IPS-18c (cell line): Measurements from ENCODE around the gene GPBP1.
"Not testable (repeated sequence)": the region's sequence is repeated elsewhere in the genome, so short reads cannot be mapped to it uniquely, and the experiment has no call there.

Source experiments
- H3K4me3 ChIP-seq: 2 replicates; pipeline ENCODE4 v1.7.0; 2013; ENCODE audit warnings: low read depth, mild to moderate bottlenecking, low read length, moderate library complexity; ENCODE audit not compliant: insufficient read depth
- H3K9me3 ChIP-seq: one replicate; pipeline ENCODE4 v1.6.1; 2013; ENCODE audit warnings: mild to moderate bottlenecking, low read length, moderate library complexity; ENCODE audit not compliant: control insufficient read depth, insufficient read depth

Gene GPBP1

DNA sequence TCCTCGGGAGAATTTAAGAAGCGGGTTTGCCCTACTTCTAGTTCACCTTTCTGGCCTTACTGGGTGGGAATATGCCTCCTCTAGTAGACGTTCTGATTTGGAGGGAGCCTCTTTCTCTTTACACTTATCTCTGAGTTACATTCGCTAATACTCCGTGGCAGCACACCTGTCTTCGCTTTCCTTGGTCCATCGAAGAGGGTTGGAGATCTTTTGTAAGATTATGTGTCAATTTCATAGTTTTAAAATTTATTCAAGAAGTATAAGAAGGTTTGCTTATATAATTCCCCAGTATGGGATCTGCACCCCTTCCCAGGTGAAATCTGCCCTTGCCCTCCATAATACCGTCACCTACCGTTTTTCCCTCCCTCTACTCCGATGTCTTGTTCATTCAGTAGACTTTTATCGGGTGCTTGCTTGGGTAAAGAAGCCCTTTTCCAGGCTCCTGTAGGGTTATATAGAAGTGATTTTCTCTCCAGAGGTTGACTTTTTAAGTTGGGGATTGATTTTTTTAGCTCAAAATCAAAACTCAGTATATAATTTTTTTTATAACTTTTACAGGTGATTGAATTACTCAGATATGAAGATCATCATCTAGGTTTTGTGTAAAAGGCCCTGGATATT lies 1.1 kb downstream of the GPBP1 start:
- peaks cover 2% of the 10 kb centered on the region for H3K9me3 ChIP-seq
- H3K4me3 ChIP-seq: peak overlapping the region; percentile 95

- H3K4me3 ChIP-seq: peak overlapping the region; percentile 95; the same call in 1 of the 2 replicates
- H3K9me3 ChIP-seq: peaks cover 2% of the 10 kb centered on the region
Measured at GRCh38 chr5:57175551-57176309, 1.9 kb downstream of the GPBP1 start.

DNA sequence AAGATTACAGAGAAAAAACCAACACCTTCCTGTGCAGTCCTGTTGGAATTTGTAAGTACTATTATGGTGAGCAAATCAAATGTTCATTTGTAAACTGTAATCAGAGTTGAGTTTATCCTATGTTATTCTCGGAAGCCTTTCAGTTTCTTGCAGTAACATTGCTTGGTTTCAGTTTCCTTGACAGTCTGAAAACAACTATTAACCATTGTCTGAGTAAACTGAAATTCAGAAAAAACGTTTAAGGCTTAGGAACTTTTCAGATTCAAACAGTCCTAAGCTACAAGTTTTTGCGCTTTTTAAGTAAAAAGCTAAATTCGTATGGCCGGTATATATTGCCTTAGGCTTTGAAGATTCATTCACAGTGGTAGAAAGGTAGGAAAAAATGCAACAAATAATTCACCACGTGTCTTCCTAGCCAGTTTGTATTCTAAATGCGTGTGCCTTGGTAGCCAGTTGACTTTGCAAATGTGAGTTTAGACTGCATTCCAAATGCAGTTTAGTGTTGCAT lies 2.5 kb downstream of the GPBP1 start:
- H3K9me3 ChIP-seq: peaks cover 2% of the 10 kb centered on the region
- H3K4me3 ChIP-seq: peak overlapping the region; percentile 95; the same call in 1 of the 2 replicates

DNA sequence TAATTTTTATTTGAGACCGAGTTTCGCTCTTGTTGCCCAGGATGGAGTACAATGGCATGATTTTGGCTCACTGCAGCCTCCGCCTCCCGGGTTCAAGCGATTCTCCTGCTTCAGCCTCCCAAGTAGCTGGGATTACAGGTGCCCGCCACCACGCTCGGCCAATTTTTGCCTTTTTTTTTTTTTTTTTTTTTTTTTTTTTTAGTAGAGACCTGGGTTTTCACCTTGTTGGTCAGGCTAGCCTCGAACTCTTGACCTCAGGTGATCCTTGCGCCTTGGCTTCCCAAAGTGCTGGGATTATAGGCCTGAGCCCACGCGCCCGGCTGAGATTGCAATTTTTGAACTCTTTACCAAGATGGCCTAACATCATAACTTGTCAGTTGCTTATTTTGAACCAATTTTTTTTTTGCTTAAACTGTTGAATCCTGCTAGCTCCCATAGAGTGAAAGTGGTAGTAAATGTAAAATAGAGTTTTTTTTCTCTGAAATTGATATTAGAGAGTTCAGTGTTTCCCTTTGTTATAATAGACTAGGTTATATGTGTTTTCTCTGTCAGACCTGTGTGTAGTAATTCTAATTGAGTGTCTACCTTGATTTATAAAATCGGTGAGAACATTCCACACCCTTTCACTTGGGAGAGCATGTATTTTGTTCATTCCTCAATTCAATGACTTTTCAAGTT lies 3.8 kb downstream of the GPBP1 start:
- Histone ChIP-seq H3K4me3 (no peak overlapping the region), H3K9me3 (peaks cover 2% of the 10 kb centered on the region)

- H3K4me3 ChIP-seq, H3K9me3 ChIP-seq: not testable (repeated sequence)
Measured at GRCh38 chr5:57178238-57178637, 4.4 kb downstream of the GPBP1 start.

- Histone ChIP-seq H3K9me3 (peaks cover 2% of the 10 kb centered on the region), H3K4me3 (no peak overlapping the region; the same call in 1 of the 2 replicates)
Measured at GRCh38 chr5:57179262-57180200, 5.7 kb downstream of the GPBP1 start.

DNA sequence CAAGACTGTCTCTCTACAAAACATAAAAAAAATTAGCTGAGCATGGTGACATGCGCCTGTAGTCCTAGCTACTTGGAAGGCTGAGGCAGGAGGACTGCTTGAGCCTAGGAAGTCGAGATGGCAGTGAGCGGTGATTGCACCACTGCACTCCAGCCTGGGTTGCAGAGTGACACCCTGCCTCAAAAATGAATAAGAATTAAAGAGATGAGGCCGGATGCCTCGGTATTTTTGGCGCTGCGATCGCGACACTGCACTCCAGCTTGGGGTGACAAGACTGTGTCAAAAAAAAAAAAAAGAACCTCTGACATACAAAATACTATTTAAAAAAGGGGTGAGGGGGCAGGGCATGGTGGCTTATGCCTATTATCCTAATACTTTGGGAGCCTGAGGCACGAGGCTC lies 7.3 kb downstream of the GPBP1 start:
- Histone ChIP-seq H3K9me3 (no peaks in the 10 kb centered on the region), H3K4me3 (no peak overlapping the region)

- no peak overlapping the region for H3K4me3 ChIP-seq
- no peaks in the 10 kb centered on the region for H3K9me3 ChIP-seq
Measured at GRCh38 chr5:57184322-57184721, 10.5 kb downstream of the GPBP1 start.

DNA sequence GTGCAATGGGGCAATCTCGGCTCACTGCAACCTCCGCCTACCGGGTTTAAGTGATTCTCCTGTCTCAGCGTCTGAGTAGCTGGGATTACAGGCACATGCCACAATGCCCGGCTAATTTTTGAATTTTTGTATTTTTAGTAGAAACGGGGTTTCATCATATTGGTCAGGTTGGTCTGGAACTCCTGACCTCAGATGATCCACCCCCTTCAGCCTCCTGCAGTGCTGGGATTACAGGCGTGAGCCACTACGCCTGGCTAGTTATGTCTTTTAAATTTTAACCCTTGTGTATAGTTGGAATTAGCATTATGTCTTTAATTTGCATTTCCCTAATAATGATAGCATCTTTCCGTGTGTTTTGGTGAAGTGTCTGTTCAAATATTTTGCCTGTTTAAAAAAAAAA lies 11.5 kb downstream of the GPBP1 start:
- H3K4me3 ChIP-seq: no peak overlapping the region
- H3K9me3 ChIP-seq: no peaks in the 10 kb centered on the region

GRCh38 chr5:57186194-57186593 lies 12.3 kb downstream of the GPBP1 start:
- no peaks in the 10 kb centered on the region for H3K9me3 ChIP-seq
- H3K4me3 ChIP-seq: no peak overlapping the region

- H3K9me3 ChIP-seq, H3K4me3 ChIP-seq: not testable (repeated sequence)
Measured at GRCh38 chr5:57187977-57188376, 14.1 kb downstream of the GPBP1 start.

DNA sequence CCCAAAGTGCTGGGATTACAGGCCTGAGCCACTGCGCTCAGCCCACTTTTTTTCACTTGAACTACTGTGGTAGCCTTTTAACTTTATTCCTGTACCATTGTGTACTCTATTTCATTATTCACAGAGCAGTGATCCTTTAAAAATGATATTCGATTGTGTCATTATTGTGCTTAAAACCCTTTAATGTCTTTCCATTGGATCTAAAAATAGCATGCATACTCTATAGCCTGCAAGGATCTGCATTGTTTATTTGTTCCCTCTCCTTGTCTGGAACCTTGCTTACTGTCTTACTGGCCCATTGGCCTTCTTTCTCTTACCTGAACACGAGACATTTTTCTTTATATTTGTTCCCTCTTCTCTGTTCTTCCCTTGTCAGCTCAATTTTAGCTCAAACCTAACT lies 15.7 kb downstream of the GPBP1 start:
- H3K9me3 ChIP-seq: no peaks in the 10 kb centered on the region
- no peak overlapping the region for H3K4me3 ChIP-seq

DNA sequence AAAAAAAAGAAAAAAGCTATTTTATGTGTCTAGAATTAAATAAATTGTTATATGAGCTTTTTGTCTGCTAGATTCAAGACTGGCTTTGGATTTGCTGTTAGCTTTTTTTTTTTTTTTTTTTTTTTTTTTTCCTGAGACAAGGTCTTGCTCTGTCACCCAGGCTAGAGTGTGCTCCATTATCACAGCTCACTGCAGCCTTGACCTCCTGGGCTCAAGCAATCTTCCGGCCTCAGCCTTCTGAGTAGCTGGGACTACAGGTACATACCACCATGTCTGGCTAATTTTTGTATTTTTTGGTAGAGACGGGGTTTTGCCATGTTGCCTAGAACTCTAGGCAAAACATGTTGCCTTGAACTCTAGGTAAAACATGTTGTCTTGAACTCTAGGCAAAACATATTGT lies 16.7 kb downstream of the GPBP1 start:
- H3K4me3 ChIP-seq: no peak overlapping the region

DNA sequence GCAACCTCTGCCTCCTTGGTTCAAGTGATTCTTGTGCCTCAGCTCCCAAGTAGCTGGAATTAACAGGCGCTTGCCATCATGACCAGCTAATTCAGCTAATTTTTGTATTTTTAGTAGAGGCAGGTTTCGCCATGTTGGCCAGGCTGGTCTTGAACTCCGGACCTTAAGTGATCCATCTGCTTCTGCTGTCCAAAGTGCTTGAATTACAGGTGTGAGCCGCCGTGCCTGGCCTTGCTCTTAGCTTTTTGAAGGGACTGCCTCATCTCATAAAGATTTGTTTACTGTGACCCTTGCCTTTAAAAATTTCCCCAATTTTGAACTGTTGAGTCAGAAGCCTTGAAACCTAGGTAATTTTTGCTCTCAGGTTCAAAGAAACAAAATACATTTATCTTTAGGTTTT lies 17.3 kb downstream of the GPBP1 start:
- H3K9me3 ChIP-seq: no peaks in the 10 kb centered on the region
- no peak overlapping the region for H3K4me3 ChIP-seq

More for the DNA sequence above, 16.7 kb downstream of the GPBP1 start:
- no peaks in the 10 kb centered on the region for H3K9me3 ChIP-seq

GRCh38 chr5:57191986-57192385 lies 18.1 kb downstream of the GPBP1 start:
- Histone ChIP-seq H3K9me3 (no peaks in the 10 kb centered on the region), H3K4me3 (no peak overlapping the region)

DNA sequence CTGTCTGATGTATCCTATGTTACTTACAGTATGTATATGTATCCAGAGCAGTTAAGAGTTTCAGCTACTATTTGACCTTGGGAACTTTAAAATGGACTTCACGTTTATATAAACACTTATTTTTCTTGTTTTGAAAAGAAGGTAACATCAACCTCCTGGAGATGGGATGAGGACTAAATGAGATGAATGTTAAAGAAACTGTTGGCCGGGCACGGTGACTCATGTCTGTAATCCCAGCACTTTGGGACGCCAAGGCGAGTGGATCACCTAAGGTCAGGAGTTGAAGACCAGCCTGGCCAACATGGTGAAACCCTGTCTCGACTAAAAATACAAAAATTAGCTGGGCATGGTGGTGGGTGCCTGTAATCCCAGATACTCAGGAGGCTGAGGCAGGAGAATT lies 19.0 kb downstream of the GPBP1 start:
- H3K9me3 ChIP-seq, H3K4me3 ChIP-seq: not testable (repeated sequence)
